ENCODE measurements around the gene CYP2R1.
A peak's percentile ranks its signal among the peaks of the same experiment; 100 is the strongest.

CYP2R1 gene, protein sequence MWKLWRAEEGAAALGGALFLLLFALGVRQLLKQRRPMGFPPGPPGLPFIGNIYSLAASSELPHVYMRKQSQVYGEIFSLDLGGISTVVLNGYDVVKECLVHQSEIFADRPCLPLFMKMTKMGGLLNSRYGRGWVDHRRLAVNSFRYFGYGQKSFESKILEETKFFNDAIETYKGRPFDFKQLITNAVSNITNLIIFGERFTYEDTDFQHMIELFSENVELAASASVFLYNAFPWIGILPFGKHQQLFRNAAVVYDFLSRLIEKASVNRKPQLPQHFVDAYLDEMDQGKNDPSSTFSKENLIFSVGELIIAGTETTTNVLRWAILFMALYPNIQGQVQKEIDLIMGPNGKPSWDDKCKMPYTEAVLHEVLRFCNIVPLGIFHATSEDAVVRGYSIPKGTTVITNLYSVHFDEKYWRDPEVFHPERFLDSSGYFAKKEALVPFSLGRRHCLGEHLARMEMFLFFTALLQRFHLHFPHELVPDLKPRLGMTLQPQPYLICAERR

DNA sequence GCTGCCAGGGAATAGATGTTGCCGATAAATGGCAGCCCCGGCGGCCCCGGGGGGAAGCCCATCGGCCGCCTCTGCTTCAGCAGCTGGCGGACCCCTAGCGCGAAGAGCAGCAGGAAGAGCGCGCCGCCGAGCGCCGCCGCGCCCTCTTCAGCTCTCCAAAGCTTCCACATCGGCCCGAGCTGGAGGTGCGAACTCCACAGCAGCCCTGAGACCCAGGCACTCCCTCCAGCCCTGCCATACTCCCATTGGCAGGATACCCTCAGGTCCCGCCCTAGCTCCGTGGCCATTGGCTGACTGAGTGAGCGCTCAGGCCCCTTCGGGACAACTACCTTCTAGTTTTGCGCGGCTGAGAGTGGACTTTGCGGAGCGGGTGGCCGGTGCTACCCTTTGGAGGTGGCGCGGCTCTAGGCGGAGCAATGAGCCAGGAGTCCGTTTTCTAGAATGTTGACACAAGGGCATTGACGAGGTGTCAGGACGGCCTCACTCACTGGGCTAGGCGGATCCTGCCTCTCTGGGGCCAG, at the start of gene CYP2R1:
CYP2R1 (minus strand) TSS at position 196 of the 521 bp plus-strand sequence; CDS start at position 170, 26 bp downstream.
- Histone ChIP-seq H3K4me3 (ENCODE audit: low read length) (peak within 1 kb of the TSS; percentile 52), H3K27ac (ENCODE audit: low read length) (no peak within 1 kb of the TSS)

DNA sequence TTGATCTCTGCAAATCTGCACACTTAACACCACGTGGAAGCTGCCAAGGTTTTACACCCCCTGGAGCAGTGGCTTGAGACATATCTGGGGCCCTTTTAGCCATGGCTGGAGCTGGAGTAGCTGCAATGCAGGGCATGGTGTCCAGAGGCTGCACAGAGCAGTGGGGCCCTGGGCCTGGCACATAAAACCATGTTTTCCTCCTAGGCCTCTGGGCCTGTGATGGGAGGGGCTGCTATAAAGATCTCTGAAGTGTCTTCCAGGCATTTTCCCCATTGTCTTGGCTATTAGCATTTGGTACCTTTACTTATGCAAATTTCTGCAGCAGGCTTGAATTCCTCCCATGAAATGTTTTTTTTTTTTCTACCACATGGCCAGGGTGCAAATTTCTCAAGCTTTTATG, 46.9 kb upstream of the CYP2R1 start:
- Histone ChIP-seq H3K36me3 (ENCODE audit: control insufficient read depth, insufficient read depth, low read length) (no peaks in the 10 kb centered on the region), H3K4me1 (ENCODE audit: control insufficient read depth, insufficient read depth, low read length) (no peaks in the 10 kb centered on the region), H3K4me3 (ENCODE audit: low read length) (no peak overlapping the region), H3K27me3 (ENCODE audit: control insufficient read depth, insufficient read depth, low read length) (no peaks in the 10 kb centered on the region), H3K27ac (ENCODE audit: low read length) (no peak overlapping the region), H3K9me3 (ENCODE audit: control insufficient read depth, insufficient read depth, low read length) (no peaks in the 10 kb centered on the region)
- DNase-seq (ENCODE audit: low read depth, low spot score): no peak
- no CpG with 5 or more reads among the region's 1 CpG for WGBS (ENCODE audit: insufficient coverage, insufficient read length)

More for the DNA sequence above, at the start of gene CYP2R1:
- peaks cover 2% of the 10 kb centered on the region; the same call in 1 of the 2 replicates for H3K27me3 ChIP-seq (ENCODE audit: control insufficient read depth, insufficient read depth, low read length)
- H3K36me3 ChIP-seq (ENCODE audit: control insufficient read depth, insufficient read depth, low read length): no peaks in the 10 kb centered on the region
- peak; percentile 89 for DNase-seq (ENCODE audit: low read depth, low spot score)
- no peaks in the 10 kb centered on the region; the same call in 1 of the 2 replicates for H3K4me1 ChIP-seq (ENCODE audit: control insufficient read depth, insufficient read depth, low read length)
- H3K9me3 ChIP-seq (ENCODE audit: control insufficient read depth, insufficient read depth, low read length): no peaks in the 10 kb centered on the region
- WGBS (ENCODE audit: insufficient coverage, insufficient read length): no CpG with 5 or more reads among the region's 36 CpGs

DNA sequence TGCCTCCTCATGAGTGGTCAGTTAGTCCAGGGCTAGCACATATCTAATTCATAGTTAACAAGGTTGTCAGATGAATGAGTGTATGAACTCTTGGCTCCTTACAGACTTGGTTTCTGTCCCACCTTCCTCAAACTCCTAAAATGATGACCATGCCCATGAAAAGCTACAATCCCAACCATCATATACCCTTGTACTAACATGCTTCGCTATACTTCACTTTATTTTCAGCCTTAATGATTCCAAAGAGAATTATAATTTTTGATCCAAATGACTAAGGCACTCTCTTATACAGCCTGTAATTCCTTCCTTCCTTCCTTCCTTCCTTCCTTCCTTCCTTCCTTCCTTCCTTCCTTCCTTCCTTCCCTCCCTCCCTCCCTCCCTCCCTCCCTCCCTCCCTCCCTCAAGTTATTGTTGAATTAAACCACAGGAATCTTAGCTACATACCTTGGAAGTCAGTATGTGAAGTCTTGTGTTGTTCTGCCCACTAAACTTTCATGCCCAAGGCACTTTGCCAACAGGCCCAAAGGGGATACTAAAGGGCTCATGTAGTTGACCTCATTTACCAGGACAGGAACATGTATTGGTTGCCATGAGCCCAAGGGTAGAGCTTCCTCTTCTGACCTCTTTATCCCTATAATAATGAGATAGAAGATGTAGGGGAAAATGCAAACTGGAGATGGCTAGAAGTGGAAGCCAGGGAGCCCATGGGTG, 42.8 kb upstream of the CYP2R1 start:
- Histone ChIP-seq H3K27ac (ENCODE audit: low read length) (no peak overlapping the region), H3K9me3 (ENCODE audit: control insufficient read depth, insufficient read depth, low read length) (no peaks in the 10 kb centered on the region), H3K4me3 (ENCODE audit: low read length) (no peak overlapping the region), H3K36me3 (ENCODE audit: control insufficient read depth, insufficient read depth, low read length) (no peaks in the 10 kb centered on the region), H3K27me3 (ENCODE audit: control insufficient read depth, insufficient read depth, low read length) (no peaks in the 10 kb centered on the region), H3K4me1 (ENCODE audit: control insufficient read depth, insufficient read depth, low read length) (no peaks in the 10 kb centered on the region)
- WGBS (ENCODE audit: insufficient coverage, insufficient read length): no CpG with 5 or more reads among the region's 1 CpG
- DNase-seq (ENCODE audit: low read depth, low spot score): no peak

DNA sequence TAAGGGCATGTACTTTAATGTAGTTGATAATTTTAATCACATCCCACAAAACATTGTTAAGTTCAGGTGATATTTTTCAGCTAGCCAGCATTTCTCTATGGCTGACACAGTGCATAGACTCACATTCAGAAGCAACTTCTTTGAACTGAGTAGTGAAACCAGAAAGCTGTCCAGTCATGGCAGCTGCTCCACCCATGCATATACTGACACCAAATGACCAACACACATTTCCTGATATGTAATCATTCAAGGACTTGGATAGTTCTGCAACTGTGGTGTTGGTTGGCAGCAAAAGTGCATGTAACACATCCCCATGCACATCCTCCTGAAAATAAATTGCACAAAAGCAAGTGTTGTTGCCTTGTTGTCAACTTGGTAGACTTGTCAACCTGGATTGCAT, 40.4 kb upstream of the CYP2R1 start:
- no peak for DNase-seq (ENCODE audit: low read depth, low spot score)
- H3K36me3 ChIP-seq (ENCODE audit: control insufficient read depth, insufficient read depth, low read length): no peaks in the 10 kb centered on the region
- no peaks in the 10 kb centered on the region for H3K27me3 ChIP-seq (ENCODE audit: control insufficient read depth, insufficient read depth, low read length)
- H3K27ac ChIP-seq (ENCODE audit: low read length): no peak overlapping the region
- no peaks in the 10 kb centered on the region for H3K4me1 ChIP-seq (ENCODE audit: control insufficient read depth, insufficient read depth, low read length)
- no peaks in the 10 kb centered on the region for H3K9me3 ChIP-seq (ENCODE audit: control insufficient read depth, insufficient read depth, low read length)
- no peak overlapping the region for H3K4me3 ChIP-seq (ENCODE audit: low read length)

DNA sequence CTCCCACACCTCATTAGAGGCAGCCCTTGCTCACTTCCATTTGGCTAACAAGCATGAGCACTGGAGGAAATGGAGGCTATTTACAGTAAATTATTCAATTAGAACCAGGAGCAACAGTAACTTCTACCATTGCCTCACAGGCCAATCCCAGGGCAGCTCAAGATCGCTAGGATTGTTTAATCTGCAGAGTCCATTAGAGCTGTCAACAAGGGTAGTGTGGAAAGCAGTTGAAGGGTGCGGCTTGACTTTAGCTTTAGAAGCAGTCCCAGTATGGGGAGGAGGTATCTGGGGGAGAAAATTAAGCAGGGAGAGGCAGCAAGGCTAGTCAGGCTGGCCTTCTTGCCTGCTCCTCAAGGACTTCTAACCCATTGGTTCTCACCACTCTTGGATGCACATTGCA, 38.3 kb upstream of the CYP2R1 start:
- H3K4me3 ChIP-seq (ENCODE audit: low read length): no peak overlapping the region
- no peak overlapping the region for H3K27ac ChIP-seq (ENCODE audit: low read length)
- no peaks in the 10 kb centered on the region for H3K27me3 ChIP-seq (ENCODE audit: control insufficient read depth, insufficient read depth, low read length)
- no CpG with 5 or more reads among the region's 2 CpGs for WGBS (ENCODE audit: insufficient coverage, insufficient read length)
- no peak for DNase-seq (ENCODE audit: low read depth, low spot score)
- H3K9me3 ChIP-seq (ENCODE audit: control insufficient read depth, insufficient read depth, low read length): no peaks in the 10 kb centered on the region
- no peaks in the 10 kb centered on the region for H3K36me3 ChIP-seq (ENCODE audit: control insufficient read depth, insufficient read depth, low read length)
- no peaks in the 10 kb centered on the region; the same call in 1 of the 2 replicates for H3K4me1 ChIP-seq (ENCODE audit: control insufficient read depth, insufficient read depth, low read length)

DNA sequence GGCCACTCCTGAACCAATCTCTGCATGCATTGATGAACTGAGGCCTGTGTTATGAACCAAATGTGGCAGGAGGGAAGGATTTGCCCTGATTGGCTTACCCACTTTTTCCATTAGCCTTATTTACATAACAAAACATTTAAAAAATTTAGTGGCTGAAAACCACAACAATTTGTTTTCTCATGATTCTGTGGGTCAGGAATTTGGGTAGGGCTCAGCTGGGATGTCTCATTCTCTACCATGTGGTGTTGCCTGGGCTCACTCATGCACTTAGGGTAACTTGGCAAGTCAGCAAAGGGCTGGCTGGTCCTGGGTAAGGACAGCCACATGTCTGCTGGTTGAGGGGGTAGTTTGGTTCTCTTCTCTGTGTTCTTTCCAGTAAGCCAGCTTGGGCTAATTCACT, 35.1 kb upstream of the CYP2R1 start:
- no peaks in the 10 kb centered on the region for H3K9me3 ChIP-seq (ENCODE audit: control insufficient read depth, insufficient read depth, low read length)
- DNase-seq (ENCODE audit: low read depth, low spot score): no peak

DNA sequence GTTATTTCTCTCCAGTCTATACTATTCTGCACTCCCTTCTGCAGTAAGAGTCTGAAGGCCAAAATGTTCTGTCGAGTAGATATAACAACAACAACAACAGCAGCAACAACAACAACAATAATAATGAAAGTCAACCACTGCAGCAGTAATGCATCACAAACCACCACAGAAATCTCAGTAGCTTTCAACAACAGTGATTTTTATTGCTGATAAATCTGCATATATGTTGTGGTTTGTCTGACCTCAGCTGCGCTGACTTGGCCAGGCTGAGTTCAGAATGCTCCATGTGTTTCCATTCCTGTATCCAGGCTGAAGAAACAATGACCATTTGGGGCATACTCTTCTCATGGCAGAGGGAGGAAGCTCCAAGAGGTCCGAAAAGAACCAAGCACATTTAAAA, 32.3 kb upstream of the CYP2R1 start:
- H3K9me3 ChIP-seq (ENCODE audit: control insufficient read depth, insufficient read depth, low read length): no peaks in the 10 kb centered on the region
- no peaks in the 10 kb centered on the region for H3K27me3 ChIP-seq (ENCODE audit: control insufficient read depth, insufficient read depth, low read length)
- H3K4me3 ChIP-seq (ENCODE audit: low read length): no peak overlapping the region
- DNase-seq (ENCODE audit: low read depth, low spot score): no peak
- WGBS (ENCODE audit: insufficient coverage, insufficient read length): no CpG with 5 or more reads among the region's 3 CpGs
- H3K4me1 ChIP-seq (ENCODE audit: control insufficient read depth, insufficient read depth, low read length): no peaks in the 10 kb centered on the region; the same call in 1 of the 2 replicates
- H3K36me3 ChIP-seq (ENCODE audit: control insufficient read depth, insufficient read depth, low read length): no peaks in the 10 kb centered on the region
- no peak overlapping the region for H3K27ac ChIP-seq (ENCODE audit: low read length)

More for the DNA sequence above, 35.1 kb upstream of the CYP2R1 start:
- Histone ChIP-seq H3K27me3 (ENCODE audit: control insufficient read depth, insufficient read depth, low read length) (no peaks in the 10 kb centered on the region), H3K4me3 (ENCODE audit: low read length) (no peak overlapping the region), H3K27ac (ENCODE audit: low read length) (no peak overlapping the region), H3K36me3 (ENCODE audit: control insufficient read depth, insufficient read depth, low read length) (no peaks in the 10 kb centered on the region), H3K4me1 (ENCODE audit: control insufficient read depth, insufficient read depth, low read length) (no peaks in the 10 kb centered on the region; the same call in 1 of the 2 replicates)

DNA sequence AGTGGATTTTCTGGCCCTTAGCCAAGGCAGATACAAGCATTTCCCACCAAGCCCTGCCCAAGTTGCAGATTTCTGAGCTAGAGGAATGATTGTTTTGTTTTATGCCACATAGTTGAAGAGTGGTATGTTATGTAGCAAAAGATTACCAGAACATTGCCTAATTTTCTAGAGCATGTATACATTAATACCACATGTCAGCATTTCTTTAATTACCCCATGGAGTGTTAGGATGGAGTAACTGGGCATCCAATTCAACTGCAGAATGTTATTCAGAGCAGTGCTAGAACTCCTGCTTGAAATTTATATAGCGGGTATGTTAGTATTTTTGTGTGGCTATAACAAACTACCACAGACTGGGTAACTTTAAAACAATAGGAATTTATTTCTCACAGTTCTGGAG, 24.4 kb upstream of the CYP2R1 start:
- H3K27ac ChIP-seq (ENCODE audit: low read length): no peak overlapping the region
- no peaks in the 10 kb centered on the region for H3K9me3 ChIP-seq (ENCODE audit: control insufficient read depth, insufficient read depth, low read length)
- H3K36me3 ChIP-seq (ENCODE audit: control insufficient read depth, insufficient read depth, low read length): no peaks in the 10 kb centered on the region
- no peak for DNase-seq (ENCODE audit: low read depth, low spot score)
- no peaks in the 10 kb centered on the region for H3K4me1 ChIP-seq (ENCODE audit: control insufficient read depth, insufficient read depth, low read length)
- no peak overlapping the region for H3K4me3 ChIP-seq (ENCODE audit: low read length)
- no peaks in the 10 kb centered on the region for H3K27me3 ChIP-seq (ENCODE audit: control insufficient read depth, insufficient read depth, low read length)
- no CpG with 5 or more reads among the region's 1 CpG for WGBS (ENCODE audit: insufficient coverage, insufficient read length)

DNA sequence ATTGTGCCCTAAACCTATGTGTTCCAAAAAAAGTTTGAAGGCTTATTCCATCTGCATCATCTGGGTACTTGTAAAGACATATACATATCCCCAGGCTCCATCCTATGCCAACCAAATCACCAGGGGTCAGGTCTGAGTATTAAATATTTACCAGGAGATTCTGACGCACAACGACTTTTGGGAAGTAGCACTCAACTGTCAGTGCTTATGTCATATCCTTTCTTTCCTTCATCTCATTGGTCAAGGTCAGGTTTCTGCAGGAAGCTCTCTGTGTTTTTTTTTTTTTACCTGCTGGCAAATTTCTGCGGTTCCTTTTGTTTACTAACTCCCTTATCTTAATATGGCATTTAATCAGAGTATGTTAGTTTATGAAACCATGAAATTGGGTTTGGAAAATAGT, 22.5 kb upstream of the CYP2R1 start:
- no peaks in the 10 kb centered on the region for H3K4me1 ChIP-seq (ENCODE audit: control insufficient read depth, insufficient read depth, low read length)
- WGBS (ENCODE audit: insufficient coverage, insufficient read length): no CpG with 5 or more reads among the region's 3 CpGs
- H3K36me3 ChIP-seq (ENCODE audit: control insufficient read depth, insufficient read depth, low read length): no peaks in the 10 kb centered on the region
- H3K27me3 ChIP-seq (ENCODE audit: control insufficient read depth, insufficient read depth, low read length): no peaks in the 10 kb centered on the region
- DNase-seq (ENCODE audit: low read depth, low spot score): no peak
- no peak overlapping the region for H3K4me3 ChIP-seq (ENCODE audit: low read length)
- no peaks in the 10 kb centered on the region for H3K9me3 ChIP-seq (ENCODE audit: control insufficient read depth, insufficient read depth, low read length)
- no peak overlapping the region for H3K27ac ChIP-seq (ENCODE audit: low read length)

DNA sequence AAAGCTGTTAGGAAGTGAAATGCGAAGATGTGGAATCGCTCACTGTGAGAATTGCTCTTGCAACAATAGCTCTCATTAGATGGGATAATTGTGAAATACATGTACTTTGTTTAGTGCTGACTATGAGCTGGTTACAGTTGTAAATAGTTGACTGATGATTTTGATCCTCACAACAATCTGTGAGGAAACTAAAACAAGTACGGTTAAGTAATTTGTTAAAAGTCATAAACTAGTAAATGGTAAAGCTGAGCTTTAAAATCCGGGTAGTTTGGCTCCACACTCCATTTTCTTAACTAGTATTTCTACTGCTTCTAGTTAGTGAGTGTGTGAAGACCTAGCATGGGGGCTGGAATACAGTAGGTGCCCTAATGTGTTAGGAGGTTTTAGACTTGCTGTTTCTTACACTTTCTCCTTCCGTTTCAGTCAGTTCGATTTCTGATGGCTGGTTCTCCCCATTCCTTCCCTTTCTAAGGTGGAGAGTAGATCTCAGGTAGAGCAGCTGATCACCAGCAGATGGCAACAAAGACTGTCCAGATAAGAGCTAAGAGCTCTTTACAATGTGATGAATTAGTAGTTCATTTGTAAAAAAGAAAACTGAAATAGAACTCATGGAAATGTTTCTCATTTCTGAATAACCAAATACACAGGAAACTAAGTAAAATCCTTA, 16.3 kb upstream of the CYP2R1 start:
- H3K4me3 ChIP-seq (ENCODE audit: low read length): no peak overlapping the region
- H3K4me1 ChIP-seq (ENCODE audit: control insufficient read depth, insufficient read depth, low read length): peaks cover 4% of the 10 kb centered on the region; the same call in 1 of the 2 replicates
- H3K9me3 ChIP-seq (ENCODE audit: control insufficient read depth, insufficient read depth, low read length): no peaks in the 10 kb centered on the region
- H3K27me3 ChIP-seq (ENCODE audit: control insufficient read depth, insufficient read depth, low read length): no peaks in the 10 kb centered on the region
- no peaks in the 10 kb centered on the region for H3K36me3 ChIP-seq (ENCODE audit: control insufficient read depth, insufficient read depth, low read length)
- DNase-seq (ENCODE audit: low read depth, low spot score): no peak
- no peak overlapping the region for H3K27ac ChIP-seq (ENCODE audit: low read length)
- no CpG with 5 or more reads among the region's 6 CpGs for WGBS (ENCODE audit: insufficient coverage, insufficient read length)
